PC-3 (cell line): ENCODE results near the gene ARNT2.

Experiments
- CTCF ChIP-seq: fragments of 300-600 bp; sonication (generic); conservative IDR thresholded peaks from 2 replicates; pipeline ENCODE4 v1.5.1; 2017; ENCODE audit warnings: antibody characterized with exemption, low read depth, mild to moderate bottlenecking, low read length
- EZH2 ChIP-seq: fragments of 300-600 bp; sonication (generic); IDR thresholded peaks from one replicate; pipeline ENCODE4 v1.6.1; 2017; ENCODE audit warnings: antibody characterized with exemption, mild to moderate bottlenecking, low read length; ENCODE audit not compliant: unreplicated experiment
- EZH2phosphoT487 ChIP-seq: fragments of 300-600 bp; sonication (generic); IDR thresholded peaks from 2 replicates; pipeline ENCODE4 v1.6.1; 2018; ENCODE audit warnings: mild to moderate bottlenecking, antibody characterized with exemption, low read length, borderline replicate concordance

- no peak for TF ChIP-seq CTCF
- no peak for TF ChIP-seq EZH2phosphoT487
- TF ChIP-seq EZH2: no peak
These were observed 70.3 kb downstream of the ARNT2 start for GRCh38 chr15:80474224-80475215.
